Sigmoid colon (tissue), 7 donors: ENCODE data around the gene FMNL2. TPM values are rescaled to one million over a fixed set of nuclear protein-coding genes. Genes with fewer than 3 reads are reported as not detected.

Source experiments
- DNase-seq: peaks from one replicate; pipeline ENCODE4 v3.0.0-alpha.2; 2019
- H3K27ac ChIP-seq, 4 donors: fragments of 200-600 bp; sonication (generic); one replicate each; pipeline ENCODE4 v1.5.1; 2016 to 2019; ENCODE audit warnings: mild to moderate bottlenecking in 1 of 4
- H3K27me3 ChIP-seq, 3 donors: fragments of 200-600 bp; sonication (generic); one replicate each; pipeline ENCODE4 v1.5.1; 2019; ENCODE audit warnings: mild to moderate bottlenecking in 1 of 3
- H3K36me3 ChIP-seq, 4 donors: fragments of 200-600 bp; sonication (generic); one replicate each; pipeline ENCODE4 v1.5.1; 2016 to 2019
- H3K4me1 ChIP-seq, 4 donors: fragments of 200-600 bp; sonication (generic); one replicate each; pipeline ENCODE4 v1.5.1; 2017 to 2019
- H3K4me3 ChIP-seq, 4 donors: fragments of 200-600 bp; sonication (generic); one replicate each; pipeline ENCODE4 v1.5.1; 2017 to 2019; ENCODE audit warnings: mild to moderate bottlenecking in 2 of 4, moderate library complexity in 1 of 4
- H3K9me3 ChIP-seq, 4 donors: fragments of 200-600 bp in 3 of 4; sonication (generic) in 3 of 4; one replicate each; pipeline versions ENCODE4 v1.5.1 to v1.6.1; 2013 to 2019
- CTCF ChIP-seq, 4 experiments: fragments of 450-650 bp in 3 of 4; fragments of 200-600 bp in 1 of 4; IDR thresholded peaks; one replicate each; pipeline ENCODE4 v1.5.1; 2016 to 2019; ENCODE audit warnings: antibody characterized with exemption in 4 of 4, mild to moderate bottlenecking in 3 of 4, moderate library complexity in 2 of 4
- EP300 ChIP-seq, 4 donors: sonication (generic); formaldehyde crosslinking; IDR thresholded peaks; one replicate each; pipeline ENCODE4 v1.6.1; 2017; ENCODE audit warnings: antibody characterized with exemption in 4 of 4
- POLR2A ChIP-seq, 2 donors: fragments of 450-650 bp; IDR thresholded peaks; one replicate each; pipeline ENCODE4 v1.6.1; 2016; ENCODE audit warnings: antibody characterized with exemption in 2 of 2, mild to moderate bottlenecking in 2 of 2, moderate library complexity in 2 of 2
- POLR2AphosphoS5 ChIP-seq, 4 donors: sonication (generic); formaldehyde crosslinking; IDR thresholded peaks; one replicate each; pipeline ENCODE4 v1.6.1; 2017; ENCODE audit warnings: antibody characterized with exemption in 4 of 4
- WGBS, 2 donors: extraction: QIAGEN DNeasy Blood & Tissue Kit; methylation state at CpG; one replicate each; pipeline ENCODE4 v1.1.7; 2013; 5-methylcytosine and 5-hydroxymethylcytosine counted together
- intact Hi-C: fragments of 100-400 bp; cut with DNase I; formaldehyde crosslinking; loops from one replicate; pipeline ENCODE4 v1.15.1; 2023
- polyA plus RNA-seq, 3 donors: library from polyadenylated mRNA; stranded (reverse); fragments of 200-250 nt; gene quantifications; one replicate each; pipeline ENCODE4 v1.2.3, GENCODE V29; 2013
- total RNA-seq, 4 donors: library from RNA; depleted of rRNA; stranded (reverse); fragments of >200 nt; gene quantifications; one replicate each; pipeline ENCODE4 v1.1.0, GENCODE V29; 2016
- donor health status: healthy with polysubstance abuse.
- donor health status: Bipolar disorder and iron deficiency.
- donor health status: healthy.

Gene FMNL2
- total and polyA plus RNA-seq, 7 donors: 9.4 to 30.5 (median 17.8) TPM

GRCh38 chr2:152557273-152557888, 222.4 kb downstream of the FMNL2 start:
- H3K27me3 ChIP-seq: no peaks in the 10 kb centered on the region
- TF ChIP-seq POLR2AphosphoS5 (IDR thresholded peaks at IDR 0.05) (no peak), POLR2A (IDR thresholded peaks at IDR 0.05) (no peak), CTCF (IDR thresholded peaks at IDR 0.05) (no peak), EP300 (IDR thresholded peaks at IDR 0.05) (no peak)
- H3K36me3 ChIP-seq: peaks cover 0 to 13% (median 0%) of the 10 kb centered on the region in 4 donors
- intact Hi-C loops: no loop called here
- no peaks in the 10 kb centered on the region for H3K9me3 ChIP-seq
- DNase-seq: no peak
- H3K4me1 ChIP-seq: no peaks in the 10 kb centered on the region
- 87 to 91% methylated on average over 4 of the region's 4 CpGs for whole genome bisulfite sequencing, 2 donors
- no peak overlapping the region for H3K4me3 ChIP-seq
- H3K27ac ChIP-seq: no peak overlapping the region

GRCh38 chr2:152558158-152558984, 223.4 kb downstream of the FMNL2 start:
- Histone ChIP-seq H3K4me1 (no peaks in the 10 kb centered on the region), H3K27ac (no peak overlapping the region), H3K27me3 (no peaks in the 10 kb centered on the region), H3K4me3 (no peak overlapping the region), H3K9me3 (no peaks in the 10 kb centered on the region), H3K36me3 (peaks cover 0 to 13% (median 0%) of the 10 kb centered on the region in 4 donors)
- intact Hi-C loops: no loop called here
- WGBS, 2 donors: 74 to 84% methylated on average over 7 of the region's 7 CpGs
- DNase-seq: no peak
- TF ChIP-seq POLR2A (IDR thresholded peaks at IDR 0.05) (no peak), CTCF (IDR thresholded peaks at IDR 0.05) (no peak), POLR2AphosphoS5 (IDR thresholded peaks at IDR 0.05) (no peak), EP300 (IDR thresholded peaks at IDR 0.05) (no peak)

- H3K27ac ChIP-seq: no peak overlapping the region
- H3K36me3 ChIP-seq: peaks cover 0 to 13% (median 0%) of the 10 kb centered on the region in 4 donors
- no peaks in the 10 kb centered on the region for H3K27me3 ChIP-seq
- 72 to 87% methylated on average over 4 of the region's 4 CpGs for WGBS, 2 donors
- intact Hi-C loops: no loop called here
- no peak overlapping the region for H3K4me3 ChIP-seq
- H3K9me3 ChIP-seq: no peaks in the 10 kb centered on the region
- TF ChIP-seq POLR2AphosphoS5 (IDR thresholded peaks at IDR 0.05) (no peak), CTCF (IDR thresholded peaks at IDR 0.05) (no peak), EP300 (IDR thresholded peaks at IDR 0.05) (no peak), POLR2A (IDR thresholded peaks at IDR 0.05) (no peak)
- no peaks in the 10 kb centered on the region for H3K4me1 ChIP-seq
- DNase-seq: no peak
Measured at GRCh38 chr2:152559008-152559407, 224.0 kb downstream of the FMNL2 start.

- Histone ChIP-seq H3K36me3 (peaks cover 0 to 13% (median 0%) of the 10 kb centered on the region in 4 donors), H3K27ac (no peak overlapping the region), H3K9me3 (no peaks in the 10 kb centered on the region), H3K27me3 (no peaks in the 10 kb centered on the region), H3K4me1 (no peaks in the 10 kb centered on the region), H3K4me3 (no peak overlapping the region)
- intact Hi-C loops: no loop called here
- DNase-seq: no peak
- TF ChIP-seq CTCF (IDR thresholded peaks at IDR 0.05) (no peak), POLR2A (IDR thresholded peaks at IDR 0.05) (no peak), EP300 (IDR thresholded peaks at IDR 0.05) (no peak), POLR2AphosphoS5 (IDR thresholded peaks at IDR 0.05) (no peak)
Measured at GRCh38 chr2:152560166-152560565, 225.2 kb downstream of the FMNL2 start.
